M059J (cell line): ENCODE results near the gene NAP1L4. TPM values are rescaled to one million over a fixed set of nuclear protein-coding genes. Genes with fewer than 3 reads are reported as not detected.
A peak's percentile ranks its signal among the peaks of the same experiment; 100 is the strongest.

Experiments used
- DNase-seq: peaks from one replicate; pipeline ENCODE4 v3.0.0-alpha.2; 2012; ENCODE audit warnings: low read depth
- total RNA-seq: library from RNA; depleted of rRNA; stranded (reverse); fragments of >200 nt; shearing (Covaris generic); gene quantifications from 2 replicates; pipeline ENCODE4 v1.2.3, GENCODE V29; 2014

The NAP1L4 gene
- total RNA-seq, 1 experiment from 2014 or later = 120 TPM

DNA sequence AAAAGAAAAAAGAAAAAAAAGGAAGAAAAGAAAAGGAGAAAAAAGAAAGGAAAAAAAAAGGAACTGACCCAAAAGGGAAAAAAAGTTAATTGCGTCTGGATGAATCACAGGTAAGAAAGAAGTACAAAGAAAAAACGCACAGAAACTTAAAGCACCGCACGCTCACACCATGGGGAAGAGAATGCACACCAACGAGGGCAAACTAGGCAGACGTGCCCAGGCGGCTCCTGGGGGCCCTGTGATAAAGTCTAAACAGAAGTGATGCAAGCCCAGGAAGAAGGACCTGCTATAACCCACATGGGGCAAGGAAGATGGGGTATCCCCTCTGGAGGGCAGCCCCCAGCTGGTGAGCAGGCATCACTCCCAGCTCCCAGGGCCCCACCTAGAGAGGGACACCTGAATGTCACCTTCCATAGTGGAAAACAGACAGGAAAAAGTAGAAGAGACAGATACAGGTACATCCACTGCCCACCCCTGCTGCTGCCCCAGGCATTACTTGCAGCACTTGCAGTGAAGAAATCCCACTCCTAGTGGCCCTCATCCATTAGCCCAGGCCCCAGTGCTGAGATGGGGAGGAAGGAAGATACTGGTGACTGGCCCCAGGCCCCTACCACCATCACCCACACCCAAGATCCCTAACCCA, 28.9 kb downstream of the NAP1L4 start:
- DNase-seq = no peak

DNA sequence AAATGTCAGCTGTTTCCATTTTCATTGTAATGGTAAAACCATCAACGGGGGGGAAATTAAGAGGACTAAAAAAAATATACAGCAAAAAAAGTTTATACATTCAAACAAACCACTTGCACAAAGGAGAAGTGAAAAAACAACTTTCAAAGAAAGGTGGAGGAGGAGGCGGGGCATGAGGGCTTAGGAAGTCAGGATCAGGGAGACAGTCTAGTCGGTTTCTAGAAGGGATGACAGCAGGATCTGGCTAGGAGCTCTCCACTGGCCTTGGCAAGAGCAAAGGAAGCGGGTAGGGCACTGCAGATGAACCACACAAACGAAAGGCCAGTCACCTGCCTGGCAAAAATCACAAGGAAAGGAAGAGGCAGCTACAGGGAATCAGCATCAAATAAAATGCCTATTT, 31.0 kb downstream of the NAP1L4 start:
- no peak for DNase-seq

DNA sequence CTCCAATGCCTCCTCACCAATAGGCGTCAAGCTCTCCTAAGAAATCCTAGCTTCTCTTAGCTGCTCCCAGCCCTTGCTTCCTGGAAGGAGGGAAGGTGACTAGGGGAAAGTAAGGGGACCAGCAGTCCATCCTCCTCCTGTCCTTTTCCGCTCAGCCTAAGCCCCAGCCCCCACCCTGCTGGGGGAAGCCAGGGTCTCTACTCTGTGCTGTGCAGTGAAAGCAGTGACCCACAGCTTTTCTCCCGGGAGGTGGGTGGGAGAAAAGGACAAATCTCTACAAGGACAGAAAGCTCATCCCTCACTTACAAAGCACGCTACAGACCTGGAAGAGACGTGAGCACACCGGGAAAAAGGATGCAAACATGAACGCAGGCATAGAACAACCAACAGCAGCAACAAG, 32.0 kb downstream of the NAP1L4 start:
- DNase-seq = no peak

DNA sequence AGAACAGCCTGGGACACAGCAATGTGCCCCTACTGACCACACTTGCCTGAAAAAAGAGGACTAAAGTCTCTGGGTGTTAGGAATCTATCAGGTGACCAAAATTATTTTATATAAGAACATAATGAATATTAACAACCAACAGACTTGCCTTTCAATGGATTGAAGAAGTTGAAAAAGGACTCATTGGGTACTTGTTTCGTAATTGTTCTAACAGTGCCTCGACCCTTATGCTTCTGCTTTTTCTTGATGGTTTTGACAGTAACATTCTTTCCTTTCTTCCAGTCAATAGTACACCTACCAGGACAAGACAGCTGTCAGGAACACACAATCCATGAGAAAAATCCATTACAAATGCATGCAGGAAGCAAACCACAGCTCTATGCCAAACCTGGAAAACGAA, 33.9 kb downstream of the NAP1L4 start:
- DNase-seq = no peak

DNA sequence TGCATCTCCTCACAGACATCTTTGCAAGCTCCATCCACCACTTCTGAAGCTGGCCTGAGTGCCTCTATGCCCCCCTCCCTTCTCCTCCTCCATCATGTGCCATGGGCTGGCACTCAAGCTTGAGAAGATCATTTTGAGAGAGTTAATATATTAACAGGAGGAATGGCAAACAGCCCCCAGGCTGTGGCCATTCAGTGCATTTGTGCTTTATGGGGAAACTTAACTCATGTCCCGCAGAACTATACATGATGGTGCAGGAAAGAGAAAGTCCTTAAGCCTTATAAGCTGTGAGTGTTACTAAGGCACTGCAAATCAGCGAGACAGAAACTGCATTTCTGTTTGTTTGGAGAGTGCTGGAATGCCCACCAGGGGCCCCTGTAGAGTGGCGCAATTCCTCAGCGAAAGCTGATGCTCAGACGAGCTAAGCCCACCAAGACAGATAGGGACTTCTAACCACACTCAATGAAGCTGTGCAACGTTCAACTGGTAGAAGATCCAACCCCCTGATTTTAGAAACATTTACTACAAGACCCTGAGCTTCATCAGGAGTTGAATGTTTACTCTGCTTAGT, 36.1 kb downstream of the NAP1L4 start:
- no peak for DNase-seq

DNA sequence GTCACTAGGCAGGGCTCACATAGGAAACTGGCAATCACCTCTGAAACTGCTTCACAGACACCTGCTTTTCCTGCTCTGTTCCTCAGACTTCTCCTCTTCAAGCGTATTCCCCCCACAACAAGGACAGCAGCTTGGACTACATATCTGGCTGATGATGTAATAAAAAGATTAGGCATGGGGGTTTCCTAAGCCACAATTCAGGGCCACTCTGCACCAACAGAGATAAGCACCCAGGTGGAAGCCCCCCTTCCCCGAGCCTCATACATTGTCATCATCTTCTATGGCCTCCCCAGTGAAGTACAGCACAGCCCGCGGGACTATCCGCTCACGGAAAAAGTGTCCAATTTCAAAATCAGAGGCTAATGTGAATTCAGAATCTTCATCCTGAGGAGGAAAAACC, 37.9 kb downstream of the NAP1L4 start:
- DNase-seq = no peak

DNA sequence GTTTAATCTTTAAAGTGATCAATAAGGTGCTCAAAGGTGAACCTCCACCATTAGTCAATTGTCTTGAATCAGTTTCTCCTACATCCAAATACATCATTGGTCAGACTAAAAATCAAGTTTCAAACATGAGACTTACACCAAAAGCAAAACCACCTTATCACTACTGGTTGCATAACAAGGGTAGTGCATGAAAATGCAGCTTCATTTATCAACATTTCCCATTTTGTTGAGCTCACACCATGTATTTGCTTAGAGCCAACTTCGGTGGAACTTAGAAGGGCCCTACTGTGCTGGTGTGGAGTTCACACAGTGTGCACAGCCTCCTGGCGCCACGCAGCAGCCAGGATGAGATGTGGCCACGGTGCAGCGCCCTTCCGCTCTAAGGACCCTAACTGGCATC, 39.8 kb downstream of the NAP1L4 start:
- no peak for DNase-seq

DNA sequence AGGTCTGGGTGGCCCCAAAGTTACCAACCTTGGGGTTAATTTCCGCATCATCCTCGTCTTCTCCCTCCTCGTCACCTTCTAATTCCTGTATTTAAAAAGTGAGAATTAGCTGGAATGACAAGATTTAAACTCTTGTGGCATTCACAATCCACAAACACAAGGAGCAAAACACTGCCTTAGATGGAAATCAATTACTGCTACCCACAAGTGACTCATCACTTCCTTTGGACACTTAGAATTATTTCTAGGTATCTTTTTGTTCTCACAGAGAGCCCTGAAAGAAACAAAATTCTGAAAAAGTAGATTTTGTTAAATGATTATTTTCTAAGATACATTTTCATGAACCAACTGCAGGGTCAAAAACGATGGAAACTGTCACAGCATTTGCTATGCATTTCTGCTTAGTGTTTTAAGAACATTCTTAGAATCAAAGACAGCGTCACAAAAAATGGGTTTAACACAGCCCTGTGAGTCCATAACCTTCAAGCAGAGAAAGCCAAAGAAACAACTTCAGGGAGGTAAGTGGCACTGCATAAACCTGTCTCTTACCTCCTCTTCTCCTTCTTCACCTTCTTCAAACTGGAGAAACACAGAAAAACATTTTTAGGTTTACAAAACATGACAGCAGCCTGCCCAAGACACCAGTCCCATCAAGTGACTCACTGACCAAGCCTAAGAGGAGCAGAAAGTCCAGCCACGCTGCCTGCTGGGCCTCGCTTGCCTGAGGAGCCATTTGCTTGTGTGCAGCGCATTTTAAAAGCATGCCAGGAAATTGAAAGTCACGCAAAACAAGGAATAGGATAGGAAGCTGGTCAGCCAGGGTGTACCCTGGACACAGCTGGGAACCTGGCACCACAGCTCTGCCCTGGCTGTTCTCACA, 40.7 kb downstream of the NAP1L4 start:
- peak; percentile 96 for DNase-seq

DNA sequence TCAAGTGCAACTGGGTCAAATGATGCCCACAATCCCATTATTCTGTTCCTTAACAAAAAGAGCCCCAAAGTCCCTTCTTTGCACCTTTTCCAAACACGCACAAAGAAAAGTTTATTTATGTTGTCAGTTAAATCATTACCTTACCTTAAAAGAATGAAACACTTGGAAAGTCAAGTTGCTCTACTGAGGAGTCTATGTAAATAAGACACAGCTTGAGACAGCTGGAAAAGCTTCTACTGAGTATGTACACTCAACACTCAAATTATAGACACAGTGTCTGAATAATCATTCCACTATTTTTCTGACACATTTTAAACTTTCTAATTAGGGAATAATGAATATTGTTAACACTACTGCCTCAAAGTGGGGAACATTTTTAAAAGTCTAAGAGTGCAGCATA, 41.3 kb downstream of the NAP1L4 start:
- DNase-seq = no peak

DNA sequence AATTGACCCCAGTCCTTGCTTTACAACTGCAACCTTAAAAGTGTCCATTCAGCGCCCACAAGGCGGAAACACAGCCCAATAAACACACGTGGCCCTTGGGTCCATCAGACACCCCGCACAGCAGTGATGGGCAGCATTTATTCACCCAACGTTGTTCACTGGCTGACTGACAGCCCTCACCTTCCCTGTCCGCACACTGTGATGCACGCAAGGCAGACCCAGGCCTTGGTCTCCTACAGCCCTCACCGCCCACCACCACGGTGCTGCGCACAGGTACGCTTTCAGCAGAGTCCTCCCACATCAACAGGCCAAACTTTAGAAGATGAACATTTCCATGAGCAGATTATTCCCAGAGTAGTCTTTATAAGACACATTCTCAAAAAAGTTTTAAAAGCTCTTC, 42.2 kb downstream of the NAP1L4 start:
- no peak for DNase-seq

DNA sequence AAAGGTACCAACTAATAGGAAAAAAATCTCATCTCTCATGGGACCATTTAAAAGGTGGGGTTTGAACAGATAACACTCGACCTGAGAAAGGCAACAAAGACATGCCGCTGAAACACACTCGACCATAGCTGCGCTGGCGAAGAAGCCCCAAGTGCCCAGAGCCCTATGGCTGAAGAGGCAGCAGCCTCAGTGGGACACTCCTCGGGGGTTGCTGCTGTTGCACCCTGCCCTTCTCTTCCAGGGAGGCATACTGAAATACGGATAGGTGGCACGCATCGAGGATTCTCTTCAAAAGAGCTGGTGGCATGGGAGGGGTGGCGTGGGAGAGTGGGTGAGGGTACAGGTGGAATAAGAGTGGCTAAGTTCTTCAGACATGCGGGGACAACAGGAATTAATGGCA, 44.4 kb downstream of the NAP1L4 start:
- no peak for DNase-seq

DNA sequence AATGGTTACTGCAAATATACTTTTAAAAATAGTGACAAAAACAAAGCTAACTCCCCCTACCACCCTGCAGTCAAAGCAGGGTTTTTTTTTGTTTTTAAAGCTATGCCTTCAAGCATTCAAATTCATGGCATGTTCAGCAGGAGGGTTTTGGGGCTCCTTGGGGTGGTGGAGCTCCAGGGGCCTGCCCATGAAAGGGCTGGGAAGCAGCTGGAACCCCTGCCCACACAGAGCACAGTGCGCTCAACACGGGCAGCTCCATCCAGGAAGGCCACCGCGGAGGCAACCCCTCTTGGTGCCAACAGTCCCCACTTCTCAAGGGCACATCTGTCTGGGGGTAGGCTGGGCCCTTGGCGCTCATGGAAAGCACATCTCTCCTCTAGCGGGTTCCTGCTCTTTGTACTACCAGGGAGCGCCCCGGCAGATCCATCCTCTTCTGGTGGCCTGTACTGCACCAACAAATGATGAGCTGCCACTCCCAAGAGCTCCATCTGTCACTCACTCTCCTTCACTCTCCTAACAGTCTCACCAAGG, 46.3 kb downstream of the NAP1L4 start:
- no peak for DNase-seq

DNA sequence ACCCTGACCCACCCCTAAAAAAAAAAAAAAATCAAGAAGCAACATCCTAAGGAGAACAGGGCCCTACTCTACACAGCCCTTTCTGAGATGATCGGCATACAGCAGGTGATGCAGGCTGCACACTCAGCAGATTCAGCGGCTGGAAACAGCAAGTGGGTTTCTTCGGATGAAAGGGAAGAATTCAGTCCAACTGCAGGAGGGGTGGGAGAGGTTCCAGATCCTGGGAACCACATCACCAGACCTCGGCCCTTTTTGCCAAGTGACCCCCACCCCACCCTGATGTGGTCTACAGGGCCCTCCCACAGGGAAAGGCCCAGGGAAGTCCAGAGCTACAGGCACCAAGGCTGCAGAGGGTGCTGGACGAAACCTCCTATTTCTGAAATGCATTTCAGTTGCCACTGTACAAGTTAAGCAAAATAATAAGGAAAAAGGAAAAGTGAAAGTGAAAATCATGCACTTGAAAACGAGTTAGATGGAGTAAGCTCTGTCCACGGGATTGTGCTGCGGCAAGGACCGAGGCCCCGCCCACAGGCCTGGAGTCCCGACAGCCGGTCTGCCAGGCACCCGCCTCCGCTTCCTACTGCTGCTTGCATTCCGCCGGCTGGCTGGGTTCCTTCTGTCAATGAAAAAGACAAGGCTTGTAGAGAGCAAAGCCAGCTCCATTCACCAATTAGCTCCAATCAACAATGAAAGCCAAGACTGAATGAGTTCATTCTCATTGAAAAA, 46.9 kb downstream of the NAP1L4 start:
- peak; percentile 71 for DNase-seq

DNA sequence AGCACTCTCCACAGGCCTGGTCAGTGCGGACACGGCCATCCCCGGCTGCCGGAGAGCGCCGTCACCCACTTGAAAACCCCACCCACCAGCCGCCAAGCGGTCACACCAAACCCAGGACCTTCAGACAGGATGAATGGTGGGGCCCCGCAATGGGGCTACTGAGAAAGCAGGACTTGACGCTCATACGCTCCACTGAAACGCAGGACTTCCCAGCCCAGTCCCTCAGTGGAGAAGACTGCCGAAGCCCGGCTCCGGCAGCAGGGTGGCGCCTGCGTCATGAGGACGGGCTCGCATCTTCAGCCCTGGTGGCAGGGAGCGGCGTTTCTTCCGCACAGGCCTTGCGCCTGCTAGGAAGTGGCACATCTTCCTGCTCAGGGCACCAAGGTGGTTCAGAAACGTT, 47.6 kb downstream of the NAP1L4 start:
- no peak for DNase-seq

DNA sequence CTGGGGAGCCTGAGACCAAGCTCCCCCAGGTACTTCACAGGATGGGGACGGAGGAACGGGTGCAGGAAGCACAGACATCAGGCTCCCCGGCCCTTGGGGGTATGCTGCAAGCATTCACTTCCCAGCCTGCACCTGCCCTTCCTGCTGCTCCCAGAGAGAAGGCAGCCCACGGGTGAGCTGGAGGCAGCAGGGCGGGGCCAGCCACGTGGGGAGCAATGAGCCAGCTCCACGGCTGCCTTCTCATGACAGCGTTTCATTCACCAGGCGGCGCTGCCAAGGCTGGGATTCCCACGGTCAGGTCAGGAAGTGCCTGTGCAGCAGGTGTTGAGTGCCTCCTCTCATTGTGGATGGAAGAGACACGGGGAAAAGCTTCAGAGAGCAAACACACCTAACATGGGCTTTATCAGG, 48.4 kb downstream of the NAP1L4 start:
- DNase-seq = peak; percentile 39

DNA sequence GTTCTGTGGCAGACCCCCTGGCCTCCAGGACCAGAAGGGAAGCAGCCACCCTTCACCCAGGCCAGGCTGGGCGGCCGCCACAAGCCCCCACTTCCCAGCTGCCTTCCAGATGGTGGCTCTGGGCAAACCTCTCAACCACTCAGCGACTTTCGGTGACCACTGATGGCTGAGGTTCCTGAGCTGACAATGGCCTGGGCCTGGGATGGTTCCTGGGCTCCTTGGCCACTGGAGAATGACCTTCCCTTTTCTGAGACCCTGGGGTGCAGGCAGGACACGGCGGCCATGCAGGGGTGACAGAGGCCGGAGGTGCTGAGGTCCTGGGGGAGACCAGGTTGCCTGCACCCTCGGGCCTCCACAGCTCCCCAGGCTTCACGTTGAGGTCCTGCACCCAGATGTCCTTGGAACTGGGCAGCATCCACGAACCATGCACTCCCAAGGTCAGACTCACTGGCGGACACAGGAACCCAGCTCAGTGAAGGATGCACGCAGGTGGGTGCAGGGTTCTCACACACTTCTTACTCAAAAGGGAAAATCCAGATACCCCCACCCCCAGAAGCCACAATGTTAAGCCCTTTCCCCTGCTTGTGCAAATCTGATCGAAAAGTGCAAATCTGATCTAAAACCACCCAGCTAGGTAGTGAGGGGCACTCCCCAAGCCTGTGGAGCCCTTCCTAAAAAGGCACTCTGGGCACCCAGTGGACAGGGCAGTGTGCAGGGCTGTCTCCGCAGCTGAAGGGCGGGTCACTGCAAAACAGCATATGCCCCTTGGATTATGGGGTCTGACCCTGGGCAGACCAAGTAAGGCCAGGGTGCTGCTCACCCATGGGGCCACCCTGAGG, 49.0 kb downstream of the NAP1L4 start:
- DNase-seq = no peak

DNA sequence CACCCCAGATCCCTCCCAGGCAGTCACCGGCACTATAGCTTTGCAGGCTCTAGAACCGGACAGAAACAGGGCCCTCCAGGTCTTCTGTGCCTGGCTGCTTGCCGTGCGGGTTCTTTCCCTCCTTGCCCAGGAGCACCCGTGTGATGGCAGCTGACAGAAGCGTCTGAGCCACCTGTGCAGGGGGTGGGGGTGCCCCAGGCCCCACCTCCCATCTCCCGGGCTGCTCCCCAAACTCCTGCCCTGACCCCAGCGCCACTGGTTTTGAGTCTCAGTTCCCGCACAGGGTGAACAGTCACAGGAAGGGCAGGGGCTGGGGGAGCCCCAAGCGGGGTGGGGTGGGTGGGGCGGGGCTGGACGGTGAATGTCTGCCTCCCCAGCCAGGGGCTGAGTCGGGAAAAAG, 49.7 kb downstream of the NAP1L4 start:
- no peak for DNase-seq

DNA sequence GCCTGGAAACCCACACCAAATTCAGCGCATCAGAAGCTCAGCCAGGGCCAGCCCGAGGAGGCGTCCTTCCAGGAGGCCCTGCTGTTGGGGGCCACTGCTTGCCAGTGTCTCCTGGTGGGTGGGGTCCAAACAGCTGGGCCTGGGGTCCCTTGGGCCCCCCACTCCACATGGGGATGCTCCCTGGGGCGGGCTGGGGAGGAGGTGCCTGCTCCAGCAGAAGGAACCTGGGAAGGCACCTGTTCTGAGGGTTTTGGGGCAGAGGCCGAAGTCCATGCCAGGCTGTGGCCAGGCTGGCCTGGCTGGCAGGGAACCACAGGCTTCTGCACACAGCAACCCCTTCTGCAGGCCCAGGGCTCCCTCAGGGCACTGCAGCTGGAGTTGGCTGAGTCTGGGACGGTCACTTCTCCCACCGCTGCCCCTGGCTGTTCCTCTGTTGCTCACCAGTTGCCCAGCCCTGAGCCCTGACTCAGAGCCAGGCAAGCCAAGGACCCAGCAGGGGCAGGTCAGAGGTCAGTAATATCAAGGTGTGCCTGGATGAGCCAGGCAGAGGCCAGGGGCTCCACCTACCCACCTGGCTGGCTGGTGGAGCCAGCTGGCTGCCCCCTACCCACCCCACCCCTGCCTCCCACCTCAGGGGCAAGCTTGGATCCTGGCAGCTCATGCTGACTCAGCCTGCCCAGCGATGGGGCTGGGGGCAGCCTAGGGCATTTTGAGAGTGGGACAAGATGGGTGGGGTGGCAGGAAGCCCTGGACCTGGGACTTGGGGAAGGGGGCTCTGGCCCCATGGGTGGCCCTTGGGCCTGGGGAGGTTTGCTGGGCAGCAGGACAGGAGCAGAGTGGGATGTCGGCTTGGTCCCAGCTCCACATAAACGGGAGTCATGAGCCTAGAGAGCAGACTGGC, 51.0 kb downstream of the NAP1L4 start:
- peak; percentile 93 for DNase-seq

DNA sequence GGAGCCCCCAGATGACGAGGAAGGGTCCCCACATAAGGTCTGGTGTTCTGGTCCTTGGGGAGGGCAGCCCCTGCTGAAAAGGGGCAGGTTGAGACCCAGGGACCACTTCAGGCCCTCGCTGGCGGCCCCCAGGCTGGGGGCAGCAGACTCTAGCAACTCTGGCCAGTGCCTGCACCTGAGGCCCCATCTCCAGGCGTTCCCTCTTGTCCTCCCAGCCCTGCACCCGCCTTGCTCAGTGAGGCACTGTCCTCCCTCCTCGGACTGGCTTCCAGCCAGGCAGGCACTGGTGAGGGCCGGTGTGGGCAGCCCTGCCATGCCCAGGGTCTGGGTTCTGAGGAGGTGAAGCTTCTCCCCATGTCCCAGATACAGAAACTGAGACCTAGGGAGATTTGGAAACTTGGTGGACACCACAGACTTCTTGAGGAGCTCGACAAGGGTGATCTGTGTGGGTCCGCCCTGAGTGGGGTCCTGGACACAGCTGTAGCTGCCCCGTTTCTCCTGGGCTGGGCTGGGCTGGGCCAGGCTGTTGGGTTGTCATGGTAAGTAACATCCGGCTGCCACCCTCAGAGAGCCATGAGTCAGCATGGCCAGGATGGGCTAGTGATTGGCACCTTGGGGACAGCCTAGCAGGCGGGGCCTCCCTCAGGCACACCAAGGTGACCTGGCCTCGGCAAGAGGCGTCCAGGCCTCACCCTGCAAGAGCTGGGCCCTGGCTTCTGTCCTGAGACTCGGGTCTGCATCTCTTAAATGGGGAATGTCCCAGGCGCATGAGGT, 51.8 kb downstream of the NAP1L4 start:
- peak; percentile 98 for DNase-seq
